HG02610 (cell line): Measurements from ENCODE around the gene LYPD3.

Experiments used
- ATAC-seq: cut with Tn5 transposase; IDR thresholded peaks from one replicate; pipeline ENCODE4 v1.9.1; 2021; ENCODE audit warnings: mild to moderate bottlenecking, moderate library complexity; ENCODE audit not compliant: unreplicated experiment

Gene LYPD3

GRCh38 chr19:43435775-43436174, 29.6 kb downstream of the LYPD3 start:
- no peak for ATAC-seq

- no peak for ATAC-seq
Measured at GRCh38 chr19:43433689-43434088, 31.7 kb downstream of the LYPD3 start.

- ATAC-seq = no peak
Measured at GRCh38 chr19:43433358-43433673, 32.1 kb downstream of the LYPD3 start.

- no peak for ATAC-seq
Measured at GRCh38 chr19:43430976-43431375, 34.4 kb downstream of the LYPD3 start.

GRCh38 chr19:43430142-43430710, 35.2 kb downstream of the LYPD3 start:
- no peak for ATAC-seq

- ATAC-seq = no peak
Measured at GRCh38 chr19:43429395-43429794, 36.0 kb downstream of the LYPD3 start.

GRCh38 chr19:43425567-43426392, 39.6 kb downstream of the LYPD3 start:
- ATAC-seq = no peak

GRCh38 chr19:43423779-43424178, 41.6 kb downstream of the LYPD3 start:
- ATAC-seq = no peak

GRCh38 chr19:43422689-43423066, 42.7 kb downstream of the LYPD3 start:
- no peak for ATAC-seq

- no peak for ATAC-seq
Measured at GRCh38 chr19:43422000-43422688, 43.3 kb downstream of the LYPD3 start.

GRCh38 chr19:43420954-43421353, 44.5 kb downstream of the LYPD3 start:
- ATAC-seq = no peak

GRCh38 chr19:43416951-43417623, 48.3 kb downstream of the LYPD3 start:
- no peak for ATAC-seq

- no peak for ATAC-seq
Measured at GRCh38 chr19:43414554-43414953, 50.9 kb downstream of the LYPD3 start, which contains the start of gene TEX101. TEX101 (plus strand) TSS chr19:43414890; CDS start chr19:43415920, 1,030 bp downstream.

- ATAC-seq = no peak
Measured at GRCh38 chr19:43412441-43412840, 53.0 kb downstream of the LYPD3 start.
